ENCODE results near the gene PAXIP1. TPM values are rescaled to one million over a fixed set of nuclear protein-coding genes. Genes with fewer than 3 reads are reported as not detected.

PAXIP1 gene
- total RNA-seq, 2 donors from 2014 or later = 11.2 to 20.4 TPM

DNA sequence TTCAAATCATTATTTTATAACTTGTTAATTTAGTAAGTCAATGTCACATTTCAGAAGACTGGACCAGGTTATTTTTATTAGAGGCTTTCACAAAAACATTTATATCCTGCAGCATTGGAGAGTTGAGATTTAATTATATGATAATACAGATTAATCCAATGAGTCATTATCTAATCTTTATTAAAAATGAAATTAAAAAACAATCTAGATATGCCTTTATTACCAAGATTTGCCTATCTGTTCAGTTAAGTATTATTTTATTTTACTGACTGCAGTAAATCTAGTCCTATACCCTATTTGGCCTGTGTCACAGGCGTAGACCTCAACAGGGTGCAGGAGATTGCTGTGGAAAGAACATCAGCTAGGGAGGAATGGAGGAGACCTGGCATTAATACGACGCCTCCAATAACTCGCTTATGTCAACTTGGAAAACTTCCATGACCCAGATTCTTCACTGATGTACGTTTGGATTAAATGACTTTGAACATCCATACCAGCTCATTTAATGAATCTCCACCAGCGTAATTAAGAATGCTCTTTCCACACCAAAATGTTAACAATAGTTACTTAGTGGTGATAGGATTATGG is 18.2 kb downstream of the PAXIP1 start:
- TF ChIP-seq, protein P1, sequence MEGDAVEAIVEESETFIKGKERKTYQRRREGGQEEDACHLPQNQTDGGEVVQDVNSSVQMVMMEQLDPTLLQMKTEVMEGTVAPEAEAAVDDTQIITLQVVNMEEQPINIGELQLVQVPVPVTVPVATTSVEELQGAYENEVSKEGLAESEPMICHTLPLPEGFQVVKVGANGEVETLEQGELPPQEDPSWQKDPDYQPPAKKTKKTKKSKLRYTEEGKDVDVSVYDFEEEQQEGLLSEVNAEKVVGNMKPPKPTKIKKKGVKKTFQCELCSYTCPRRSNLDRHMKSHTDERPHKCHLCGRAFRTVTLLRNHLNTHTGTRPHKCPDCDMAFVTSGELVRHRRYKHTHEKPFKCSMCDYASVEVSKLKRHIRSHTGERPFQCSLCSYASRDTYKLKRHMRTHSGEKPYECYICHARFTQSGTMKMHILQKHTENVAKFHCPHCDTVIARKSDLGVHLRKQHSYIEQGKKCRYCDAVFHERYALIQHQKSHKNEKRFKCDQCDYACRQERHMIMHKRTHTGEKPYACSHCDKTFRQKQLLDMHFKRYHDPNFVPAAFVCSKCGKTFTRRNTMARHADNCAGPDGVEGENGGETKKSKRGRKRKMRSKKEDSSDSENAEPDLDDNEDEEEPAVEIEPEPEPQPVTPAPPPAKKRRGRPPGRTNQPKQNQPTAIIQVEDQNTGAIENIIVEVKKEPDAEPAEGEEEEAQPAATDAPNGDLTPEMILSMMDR (IDR thresholded peaks at IDR 0.05) = no peak
- intact Hi-C loops (cut with DNase I) = no loop called here
- no peaks in the 10 kb centered on the region for H3K27me3 ChIP-seq
- no peak for DNase-seq
- H3K9ac ChIP-seq (ENCODE audit: low read depth in 2 of 2, low read length in 2 of 2) = no peak overlapping the region
- no peak overlapping the region for H3K4me3 ChIP-seq
- H3K9me3 ChIP-seq = no peaks in the 10 kb centered on the region
- no peaks in the 10 kb centered on the region for H3K36me3 ChIP-seq
- no peak overlapping the region for H3K27ac ChIP-seq
- H3K4me1 ChIP-seq = no peaks in the 10 kb centered on the region

DNA sequence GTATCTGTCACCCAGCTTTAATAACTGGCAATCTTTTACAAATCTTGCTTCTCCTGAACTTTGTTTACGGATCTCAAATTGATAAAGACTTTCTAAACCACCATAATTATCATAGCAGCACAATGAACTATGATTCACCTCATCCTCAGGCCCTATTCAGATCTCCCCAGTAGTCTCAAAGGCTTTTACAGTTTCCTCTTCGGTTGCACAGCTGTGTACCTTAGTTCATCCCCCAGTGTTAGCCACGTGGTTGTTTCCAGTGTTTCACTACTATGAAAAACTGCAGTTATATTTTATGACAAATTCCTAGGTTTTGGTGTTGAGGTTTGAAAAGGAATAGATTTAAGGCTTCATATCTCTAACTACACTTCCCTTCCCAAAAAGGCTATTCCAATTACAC is 24.9 kb downstream of the PAXIP1 start:
- TF ChIP-seq, protein P1 (IDR thresholded peaks at IDR 0.05) = no peak
- Histone ChIP-seq H3K9ac (ENCODE audit: low read depth in 2 of 2, low read length in 2 of 2) (no peak overlapping the region), H3K36me3 (no peaks in the 10 kb centered on the region), H3K27ac (no peak overlapping the region), H3K4me3 (no peak overlapping the region), H3K4me1 (no peaks in the 10 kb centered on the region), H3K27me3 (no peaks in the 10 kb centered on the region), H3K9me3 (no peaks in the 10 kb centered on the region)
- DNase-seq = no peak
- intact Hi-C loops (cut with DNase I) = no loop called here

DNA sequence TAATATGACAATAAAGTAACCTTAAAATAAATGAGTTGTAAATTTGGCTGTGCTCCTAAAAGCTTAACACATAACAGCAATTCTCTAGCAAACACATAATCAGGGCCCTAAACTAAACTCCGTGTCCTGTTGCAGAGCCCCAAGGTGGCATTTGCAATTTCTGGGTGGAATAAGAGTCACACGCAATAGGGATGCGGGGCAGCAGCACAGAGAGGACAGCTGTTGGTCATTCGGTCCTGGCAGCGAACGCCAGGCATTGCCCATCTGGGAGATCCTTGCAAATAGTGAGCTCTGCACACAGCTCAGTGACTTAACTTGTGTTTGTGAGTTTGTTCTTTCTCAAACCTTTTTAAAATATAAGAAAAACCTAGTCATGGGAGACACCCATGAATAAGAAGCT is 25.7 kb downstream of the PAXIP1 start:
- TF ChIP-seq, protein P1 (IDR thresholded peaks at IDR 0.05) = no peak
- H3K4me3 ChIP-seq = no peak overlapping the region
- H3K9ac ChIP-seq (ENCODE audit: low read depth in 2 of 2, low read length in 2 of 2) = no peak overlapping the region
- H3K27ac ChIP-seq = no peak overlapping the region
- no peaks in the 10 kb centered on the region for H3K9me3 ChIP-seq
- H3K27me3 ChIP-seq = no peaks in the 10 kb centered on the region
- intact Hi-C loops (cut with DNase I) = no loop called here
- no peaks in the 10 kb centered on the region for H3K36me3 ChIP-seq
- DNase-seq = no peak
- H3K4me1 ChIP-seq = no peaks in the 10 kb centered on the region

GRCh38 chr7:154976844-154977243 is 26.1 kb downstream of the PAXIP1 start:
- no peaks in the 10 kb centered on the region for H3K36me3 ChIP-seq
- intact Hi-C loops (cut with DNase I) = no loop called here
- TF ChIP-seq, protein P1 (IDR thresholded peaks at IDR 0.05) = no peak

DNA sequence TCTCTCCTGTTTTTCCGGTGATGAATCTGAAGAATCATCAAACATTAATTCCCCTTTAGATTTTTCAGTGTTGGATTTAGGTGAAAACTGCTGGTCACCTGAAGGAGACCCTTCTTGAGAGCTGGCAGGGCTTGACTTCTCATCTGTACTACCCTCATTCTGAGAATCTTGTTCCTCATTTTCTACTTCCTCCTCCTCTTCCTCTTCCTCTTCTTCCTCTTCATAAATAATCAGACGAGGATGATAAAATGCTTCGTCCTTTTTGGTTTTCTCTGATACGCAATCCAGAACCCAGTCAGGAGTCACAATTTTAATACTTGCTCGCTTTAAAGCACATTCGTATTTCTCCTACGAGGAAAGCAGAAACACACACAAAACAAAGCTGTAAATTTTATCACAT is 26.9 kb downstream of the PAXIP1 start:
- no peaks in the 10 kb centered on the region for H3K4me1 ChIP-seq
- H3K36me3 ChIP-seq = no peaks in the 10 kb centered on the region
- no peak overlapping the region for H3K4me3 ChIP-seq
- H3K9me3 ChIP-seq = no peaks in the 10 kb centered on the region
- no peak overlapping the region for H3K27ac ChIP-seq
- no peak overlapping the region for H3K9ac ChIP-seq (ENCODE audit: low read depth in 2 of 2, low read length in 2 of 2)
- TF ChIP-seq, protein P1 (IDR thresholded peaks at IDR 0.05) = no peak
- no peaks in the 10 kb centered on the region for H3K27me3 ChIP-seq
- intact Hi-C loops (cut with DNase I) = no loop called here
- DNase-seq = no peak

More at GRCh38 chr7:154976844-154977243, 26.1 kb downstream of the PAXIP1 start:
- H3K27ac ChIP-seq = no peak overlapping the region
- no peak for DNase-seq
- no peaks in the 10 kb centered on the region for H3K27me3 ChIP-seq
- H3K4me1 ChIP-seq = no peaks in the 10 kb centered on the region
- no peak overlapping the region for H3K9ac ChIP-seq (ENCODE audit: low read depth in 2 of 2, low read length in 2 of 2)
- no peak overlapping the region for H3K4me3 ChIP-seq
- no peaks in the 10 kb centered on the region for H3K9me3 ChIP-seq

All from colonic mucosa (tissue), 4 donors.